Adrenal gland (tissue), 12 donors: ENCODE measurements around the gene ENDOU. TPM values are rescaled to one million over a fixed set of nuclear protein-coding genes. Genes with fewer than 3 reads are reported as not detected.

Source experiments
- DNase-seq, 7 donors: peaks; one replicate each; pipeline ENCODE4 v3.0.0-alpha.2; 2019 to 2020
- H3K27ac ChIP-seq, 5 donors: fragments of 200-600 bp; sonication (generic) in 4 of 5; 1 replicate in 3 of 5; 2 replicates in 2 of 5; pipeline versions ENCODE4 v1.5.1 to v1.8.0; 2016 to 2020; ENCODE audit warnings: mild to moderate bottlenecking in 1 of 5
- H3K27me3 ChIP-seq: fragments of 200-600 bp; 2 replicates; pipeline ENCODE4 v1.8.0; 2021
- H3K36me3 ChIP-seq, 2 donors: fragments of 200-600 bp; replicated peaks in 1 of 2; 1 replicate in 1 of 2; 2 replicates in 1 of 2; pipeline versions ENCODE4 v1.5.1 to v1.8.0; 2018 to 2022
- H3K4me1 ChIP-seq, 2 donors: fragments of 200-600 bp; replicated peaks in 1 of 2; 1 replicate in 1 of 2; 2 replicates in 1 of 2; pipeline versions ENCODE4 v1.5.1 to v1.8.0; 2018 to 2021
- H3K4me3 ChIP-seq, 4 donors: fragments of 200-600 bp; sonication (generic) in 3 of 4; one replicate each; pipeline ENCODE4 v1.5.1; 2016 to 2018
- H3K9me3 ChIP-seq, 3 donors: fragments of 200-600 bp; sonication (generic) in 1 of 3; replicated peaks in 1 of 3; 1 replicate in 2 of 3; 2 replicates in 1 of 3; pipeline versions ENCODE4 v1.5.1 to v1.8.0; 2016 to 2021
- POLR2A ChIP-seq, 2 donors: fragments of 450-650 bp; IDR thresholded peaks; one replicate each; pipeline ENCODE4 v1.6.1; 2017; ENCODE audit warnings: antibody characterized with exemption in 2 of 2, mild to moderate bottlenecking in 2 of 2, moderate library complexity in 1 of 2
- WGBS, 4 donors: extraction: QIAGEN DNeasy Blood & Tissue Kit in 2 of 4; methylation state at CpG; one replicate each; pipeline versions ENCODE4 v1.1.5 to v1.1.7; 2013 to 2017; 5-methylcytosine and 5-hydroxymethylcytosine counted together
- intact Hi-C, 2 donors: fragments of 100-400 bp; cut with DNase I; formaldehyde crosslinking; loops; one replicate each; pipeline versions ENCODE4 v1.14.1 to v1.15.0; 2022 to 2023
- polyA plus RNA-seq, 3 donors: library from polyadenylated mRNA; stranded (reverse); fragments of 200-250 nt in 2 of 3; fragments of 350-450 nt in 1 of 3; fragmentation: Illumina TruSeq in 1 of 3; extraction: RNeasy Lipid Tissue Mini Kit (QIAGEN cat#74804) in 1 of 3; gene quantifications; one replicate each; pipeline ENCODE4 v1.2.3, GENCODE V29; 2013 to 2014
- total RNA-seq, 9 donors: library from RNA; depleted of rRNA in 4 of 9; stranded (reverse); fragments of >200 nt in 4 of 9; fragments of 120-200 nt in 1 of 9; fragmentation: NEBNext Ultra II Directional in 1 of 9; extraction: Animal tissue kit (Norgen Biotek cat#: 25700) in 1 of 9; gene quantifications; one replicate each; pipeline versions ENCODE4 v1.1.0 to v1.2.4, GENCODE V29; 2013 to 2023
- TF ChIP-seq, protein P1 (sequence below), 6 experiments: fragments of 450-650 bp in 4 of 6; fragments of 200-600 bp in 2 of 6; sonication (generic) in 1 of 6; IDR thresholded peaks; 1 replicate in 5 of 6; 2 replicates in 1 of 6; pipeline versions ENCODE4 v1.5.1 to v1.8.0; 2016 to 2021; ENCODE audit warnings: antibody characterized with exemption in 6 of 6, mild to moderate bottlenecking in 2 of 6, moderate library complexity in 1 of 6
- donor health status: healthy with polysubstance abuse.
- donor health status: Bipolar disorder and iron deficiency.
- donor health status: DM: yes; HTN: yes; CAD: no.
- donor health status: DM: no; HTN: no; CAD: no.
- donor health status: DM: no; HTN: no; CAD: no.
- donor health status: DM: yes; HTN: yes; CAD: no.

Gene ENDOU
- total and polyA plus RNA-seq, 12 donors, result 0.11 to 2.6 (median 0.19) TPM; not detected in 3

DNA sequence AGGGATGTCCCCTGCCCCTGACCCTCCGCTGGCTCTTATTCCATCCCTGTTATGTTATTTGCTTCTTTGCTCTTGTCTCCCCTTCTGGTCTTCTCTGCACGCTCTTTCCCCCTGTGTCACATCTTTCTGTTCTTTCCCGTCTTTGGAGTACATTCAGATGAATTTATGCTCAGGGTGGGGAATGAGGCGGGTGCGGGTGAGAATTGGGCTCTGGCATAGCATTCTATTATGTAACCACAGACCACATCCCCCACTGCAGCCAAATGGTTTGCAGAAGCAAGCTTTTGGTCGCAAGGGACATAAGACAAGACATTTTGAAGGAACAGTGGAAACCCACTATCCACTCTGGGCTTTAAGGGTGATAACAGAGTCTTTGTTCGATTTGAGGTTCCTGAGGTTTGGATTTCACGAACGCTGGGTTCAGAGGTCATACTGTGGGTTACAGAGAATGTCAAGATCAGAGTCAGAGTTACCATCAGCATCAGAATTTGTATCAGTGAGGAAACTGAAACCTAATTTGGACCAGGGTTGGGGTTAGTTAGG lies 3.8 kb downstream of the ENDOU start:
- Histone ChIP-seq H3K36me3 (no peaks in the 10 kb centered on the region), H3K27me3 (no peaks in the 10 kb centered on the region), H3K27ac (no peak overlapping the region), H3K4me3 (no peak overlapping the region), H3K4me1 (peaks cover 13 to 19% of the 10 kb centered on the region in 2 donors), H3K9me3 (no peaks in the 10 kb centered on the region)
- intact Hi-C loops, result loop anchor here in 1 of 2 donors (5.0 kb wide), 1 partner anchor 46 kb away; no protein-coding TSS in a partner anchor
- TF ChIP-seq, protein P1, sequence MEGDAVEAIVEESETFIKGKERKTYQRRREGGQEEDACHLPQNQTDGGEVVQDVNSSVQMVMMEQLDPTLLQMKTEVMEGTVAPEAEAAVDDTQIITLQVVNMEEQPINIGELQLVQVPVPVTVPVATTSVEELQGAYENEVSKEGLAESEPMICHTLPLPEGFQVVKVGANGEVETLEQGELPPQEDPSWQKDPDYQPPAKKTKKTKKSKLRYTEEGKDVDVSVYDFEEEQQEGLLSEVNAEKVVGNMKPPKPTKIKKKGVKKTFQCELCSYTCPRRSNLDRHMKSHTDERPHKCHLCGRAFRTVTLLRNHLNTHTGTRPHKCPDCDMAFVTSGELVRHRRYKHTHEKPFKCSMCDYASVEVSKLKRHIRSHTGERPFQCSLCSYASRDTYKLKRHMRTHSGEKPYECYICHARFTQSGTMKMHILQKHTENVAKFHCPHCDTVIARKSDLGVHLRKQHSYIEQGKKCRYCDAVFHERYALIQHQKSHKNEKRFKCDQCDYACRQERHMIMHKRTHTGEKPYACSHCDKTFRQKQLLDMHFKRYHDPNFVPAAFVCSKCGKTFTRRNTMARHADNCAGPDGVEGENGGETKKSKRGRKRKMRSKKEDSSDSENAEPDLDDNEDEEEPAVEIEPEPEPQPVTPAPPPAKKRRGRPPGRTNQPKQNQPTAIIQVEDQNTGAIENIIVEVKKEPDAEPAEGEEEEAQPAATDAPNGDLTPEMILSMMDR (IDR thresholded peaks at IDR 0.05), result no peak
- TF ChIP-seq POLR2A (IDR thresholded peaks at IDR 0.05), result no peak
- DNase-seq, result peak in 1 of 7 donors; percentile 13
- WGBS, 4 donors, result 83 to 89% (median 86%) methylated on average over 9 of the region's 9 CpGs

DNA sequence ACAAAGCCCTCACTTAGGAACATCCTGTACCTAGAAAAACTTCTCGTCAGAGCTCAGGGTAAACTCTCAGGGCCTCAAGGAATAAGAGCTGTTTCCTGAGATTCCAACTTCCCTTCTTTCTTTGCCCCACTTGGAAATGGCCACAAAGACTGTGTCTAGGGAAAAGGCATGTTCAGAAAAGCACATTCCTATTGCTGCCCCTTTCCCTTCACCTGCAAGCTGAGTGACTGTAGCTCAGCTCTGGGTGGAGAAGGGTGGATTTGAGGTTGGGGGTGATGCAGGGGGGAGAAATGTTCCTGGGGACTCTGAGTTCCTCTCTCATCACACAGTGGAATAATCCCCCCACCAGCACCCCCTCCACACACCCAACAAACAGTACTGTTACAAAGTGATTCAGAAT lies 6.8 kb downstream of the ENDOU start:
- no peak for TF ChIP-seq POLR2A (IDR thresholded peaks at IDR 0.05)
- TF ChIP-seq, protein P1 (IDR thresholded peaks at IDR 0.05), result no peak
- H3K27ac ChIP-seq, result peak overlapping the region in 2 of 5 donors; percentile 66 to 82
- no peaks in the 10 kb centered on the region for H3K9me3 ChIP-seq
- DNase-seq, result peak in 1 of 7 donors; percentile 21
- no peak overlapping the region for H3K4me3 ChIP-seq
- intact Hi-C loops, result loop anchor here (5.0 to 10.0 kb wide), 2 partner anchors 119 to 226 kb away; no protein-coding TSS in a partner anchor
- no peaks in the 10 kb centered on the region for H3K36me3 ChIP-seq
- H3K4me1 ChIP-seq, result peaks cover 24 to 37% of the 10 kb centered on the region in 2 donors
- no peaks in the 10 kb centered on the region for H3K27me3 ChIP-seq
- 55 to 70% (median 65%) methylated on average over 1 of the region's 1 CpG for WGBS, 4 donors

GRCh38 chr12:47717443-47718193 lies 7.7 kb downstream of the ENDOU start:
- no peaks in the 10 kb centered on the region for H3K36me3 ChIP-seq
- H3K9me3 ChIP-seq, result no peaks in the 10 kb centered on the region
- no peaks in the 10 kb centered on the region for H3K27me3 ChIP-seq
- no peak overlapping the region for H3K4me3 ChIP-seq
- intact Hi-C loops, result loop anchor here (5.0 to 10.0 kb wide), 2 partner anchors 120 to 227 kb away; no protein-coding TSS in a partner anchor
- DNase-seq, result peak; percentile 77 to 94 (median 87)
- H3K27ac ChIP-seq, result peak overlapping the region in 4 of 5 donors; percentile 45 to 82 (median 71)
- TF ChIP-seq POLR2A (IDR thresholded peaks at IDR 0.05), result no peak
- TF ChIP-seq, protein P1 (IDR thresholded peaks at IDR 0.05), result peak; percentile 50 to 74 (median 62)
- peaks cover 24 to 37% of the 10 kb centered on the region in 2 donors for H3K4me1 ChIP-seq
- WGBS, 4 donors, result 16 to 19% (median 17%) methylated on average over 10 to 13 of the region's 13 CpGs

DNA sequence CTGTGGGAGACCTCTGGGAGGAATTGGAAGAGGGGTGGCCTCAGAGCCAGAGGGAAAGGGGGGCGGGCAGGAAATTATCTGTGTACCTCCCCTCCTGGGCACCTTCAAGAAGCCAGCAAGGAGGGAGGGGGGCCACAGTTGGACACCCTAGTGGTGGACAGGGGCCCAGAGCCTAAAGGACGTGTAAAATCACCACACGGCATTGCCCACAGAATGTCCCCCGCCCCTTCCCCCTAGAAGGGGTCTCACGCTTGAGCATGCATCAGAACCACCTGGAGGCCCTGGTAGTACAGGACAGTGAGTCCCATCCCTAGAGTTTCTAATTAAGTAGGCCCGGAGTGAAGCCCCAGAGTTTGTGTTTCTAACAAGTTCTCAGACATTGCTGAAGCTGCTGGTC lies 8.2 kb downstream of the ENDOU start:
- TF ChIP-seq POLR2A (IDR thresholded peaks at IDR 0.05), result no peak
- TF ChIP-seq, protein P1 (IDR thresholded peaks at IDR 0.05), result no peak
- Histone ChIP-seq H3K27ac (peak overlapping the region in 2 of 5 donors; percentile 77 to 82), H3K36me3 (no peaks in the 10 kb centered on the region), H3K27me3 (no peaks in the 10 kb centered on the region), H3K4me1 (peaks cover 24 to 37% of the 10 kb centered on the region in 2 donors), H3K9me3 (no peaks in the 10 kb centered on the region), H3K4me3 (no peak overlapping the region)
- peak in 1 of 7 donors; percentile 52 for DNase-seq
- 82 to 100% (median 83%) methylated on average over 1 to 6 of the region's 6 CpGs for WGBS, 4 donors
- intact Hi-C loops, result loop anchor here (5.0 to 10.0 kb wide), 2 partner anchors 120 to 228 kb away; no protein-coding TSS in a partner anchor
